ENCODE measurements around the gene TAX1BP3. TPM values are rescaled to one million over a fixed set of nuclear protein-coding genes. Genes with fewer than 3 reads are reported as not detected.
A peak's percentile ranks its signal among the peaks of the same experiment; 100 is the strongest.

The TAX1BP3 gene
- polyA plus RNA-seq, 3 donors, result 29.6 to 71.8 (median 70.9) TPM

DNA sequence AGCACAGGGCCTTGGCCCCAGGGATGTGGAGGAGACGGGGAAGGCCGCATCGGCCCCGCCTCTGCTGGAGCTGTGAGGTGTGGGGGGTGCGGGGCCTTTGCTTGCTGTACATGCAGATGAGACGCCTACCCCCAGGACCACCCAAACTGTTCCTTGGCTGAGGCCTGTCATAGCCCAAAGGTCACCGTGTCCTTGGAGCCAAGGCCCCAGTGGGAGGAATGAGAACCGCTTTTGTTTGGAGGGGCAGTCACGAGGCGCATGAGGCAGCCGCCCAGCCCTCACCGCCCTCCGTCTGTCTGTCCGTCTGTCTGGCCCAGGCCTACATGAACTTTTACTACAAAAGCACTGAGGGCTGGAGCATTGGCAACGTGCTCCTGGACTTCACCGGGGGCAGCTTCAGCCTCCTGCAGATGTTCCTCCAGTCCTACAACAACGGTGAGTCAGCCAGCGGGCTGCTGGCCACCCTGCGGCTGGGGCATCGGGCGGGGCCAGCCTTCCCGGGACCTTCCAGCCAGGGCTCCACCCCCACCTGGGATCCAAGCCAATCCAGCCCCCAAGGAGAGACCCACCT is 8.8 kb downstream of the TAX1BP3 start:
- Mint-ChIP-seq H3K4me1 (peaks cover 3% of the 10 kb centered on the region), H3K27me3 (ENCODE audit: low read depth in 3 of 3) (peaks cover 0 to 2% (median 0%) of the 10 kb centered on the region in 3 donors), H3K9me3 (peaks cover 0 to 2% (median 0%) of the 10 kb centered on the region in 7 donors), H3K27ac (peak overlapping the region in 1 of 7 donors; percentile 63), H3K36me3 (peaks cover 21 to 55% of the 10 kb centered on the region in 2 donors), H3K4me3 (no peak overlapping the region)
- Histone ChIP-seq H3K27me3 (ENCODE audit: control insufficient read depth in 2 of 2, insufficient read depth in 2 of 2, low read length in 2 of 2) (no peaks in the 10 kb centered on the region), H3K79me2 (ENCODE audit: insufficient read depth, low read length) (no peaks in the 10 kb centered on the region), H3K9ac (ENCODE audit: insufficient read depth, low read length, poor library complexity, severe bottlenecking) (no peak overlapping the region), H4K20me1 (ENCODE audit: insufficient read depth, low read length) (no peaks in the 10 kb centered on the region), H3K4me1 (ENCODE audit: control insufficient read depth in 1 of 2, insufficient read depth in 2 of 2, low read length in 2 of 2) (no peaks in the 10 kb centered on the region), H3K4me3 (replicated peaks in 1 of 3; ENCODE audit: low read depth in 2 of 3, low read length in 3 of 3) (no peak overlapping the region), H3K9me3 (replicated peaks in 1 of 2; ENCODE audit: control insufficient read depth in 1 of 2, insufficient read depth in 1 of 2, low read length in 2 of 2) (no peaks in the 10 kb centered on the region), H3K4me2 (replicated peaks; ENCODE audit: extremely low read depth, low read length, poor library complexity, severe bottlenecking) (no peak overlapping the region), H3K27ac (ENCODE audit: low read depth in 1 of 2, low read length in 2 of 2) (no peak overlapping the region), H3K36me3 (replicated peaks in 1 of 2; ENCODE audit: control insufficient read depth in 1 of 2, insufficient read depth in 2 of 2, low read length in 2 of 2) (peaks cover 30 to 50% of the 10 kb centered on the region in 2 donors), H2AFZ (ENCODE audit: insufficient read depth, low read depth, low read length, poor library complexity, severe bottlenecking) (no peak overlapping the region)
- intact Hi-C loops (cut with micrococcal nuclease), result no loop called here
- WGBS (ENCODE audit: insufficient coverage), result 88% methylated on average over 14 of the region's 22 CpGs
- TF ChIP-seq, protein P1, sequence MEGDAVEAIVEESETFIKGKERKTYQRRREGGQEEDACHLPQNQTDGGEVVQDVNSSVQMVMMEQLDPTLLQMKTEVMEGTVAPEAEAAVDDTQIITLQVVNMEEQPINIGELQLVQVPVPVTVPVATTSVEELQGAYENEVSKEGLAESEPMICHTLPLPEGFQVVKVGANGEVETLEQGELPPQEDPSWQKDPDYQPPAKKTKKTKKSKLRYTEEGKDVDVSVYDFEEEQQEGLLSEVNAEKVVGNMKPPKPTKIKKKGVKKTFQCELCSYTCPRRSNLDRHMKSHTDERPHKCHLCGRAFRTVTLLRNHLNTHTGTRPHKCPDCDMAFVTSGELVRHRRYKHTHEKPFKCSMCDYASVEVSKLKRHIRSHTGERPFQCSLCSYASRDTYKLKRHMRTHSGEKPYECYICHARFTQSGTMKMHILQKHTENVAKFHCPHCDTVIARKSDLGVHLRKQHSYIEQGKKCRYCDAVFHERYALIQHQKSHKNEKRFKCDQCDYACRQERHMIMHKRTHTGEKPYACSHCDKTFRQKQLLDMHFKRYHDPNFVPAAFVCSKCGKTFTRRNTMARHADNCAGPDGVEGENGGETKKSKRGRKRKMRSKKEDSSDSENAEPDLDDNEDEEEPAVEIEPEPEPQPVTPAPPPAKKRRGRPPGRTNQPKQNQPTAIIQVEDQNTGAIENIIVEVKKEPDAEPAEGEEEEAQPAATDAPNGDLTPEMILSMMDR (IDR thresholded peaks at IDR 0.05), result no peak
- no peak for DNase-seq

DNA sequence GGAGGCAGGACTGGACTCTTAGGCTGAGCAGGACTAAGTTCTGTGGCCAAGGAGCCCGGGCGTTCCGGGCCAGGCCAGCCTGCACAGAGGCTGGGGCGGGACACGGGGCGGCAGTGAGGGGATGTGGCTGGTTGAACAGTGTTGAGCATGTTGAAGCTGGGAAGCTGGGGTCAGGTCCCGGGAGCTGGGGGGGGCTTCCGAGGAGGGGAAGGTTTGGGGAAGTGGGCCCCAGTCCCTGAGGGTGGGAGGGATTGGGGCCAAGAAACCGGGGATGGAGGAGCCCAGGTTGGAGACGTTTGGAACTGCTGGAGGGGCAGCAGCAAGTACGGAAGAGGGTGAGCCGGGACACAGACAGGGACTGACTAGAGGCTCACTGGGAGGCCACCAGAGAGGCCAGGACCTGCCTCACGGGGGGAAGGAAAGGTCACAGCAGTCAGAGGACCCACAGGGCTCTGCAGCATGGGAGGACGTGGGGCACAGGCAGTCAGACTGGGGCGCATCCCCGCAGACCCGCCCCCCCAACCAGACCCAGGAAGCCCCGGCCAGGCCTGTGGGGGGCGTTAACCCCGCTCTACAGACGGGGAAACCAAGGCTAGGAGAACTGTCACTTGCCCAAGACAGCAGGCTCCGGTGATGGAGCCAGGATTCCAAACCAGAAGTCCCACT is 9.5 kb downstream of the TAX1BP3 start:
- H3K4me1 ChIP-seq (ENCODE audit: control insufficient read depth in 1 of 2, insufficient read depth in 2 of 2, low read length in 2 of 2), result no peaks in the 10 kb centered on the region
- no peak overlapping the region for H3K27ac ChIP-seq (ENCODE audit: low read depth in 1 of 2, low read length in 2 of 2)
- H3K4me3 ChIP-seq (replicated peaks in 1 of 3; ENCODE audit: low read depth in 2 of 3, low read length in 3 of 3), result no peak overlapping the region
- TF ChIP-seq, protein P1 (IDR thresholded peaks at IDR 0.05), result no peak
- peaks cover 3% of the 10 kb centered on the region for H3K4me1 Mint-ChIP-seq
- peak overlapping the region in 1 of 7 donors; percentile 63 for H3K27ac Mint-ChIP-seq
- H3K9me3 ChIP-seq (replicated peaks in 1 of 2; ENCODE audit: control insufficient read depth in 1 of 2, insufficient read depth in 1 of 2, low read length in 2 of 2), result no peaks in the 10 kb centered on the region
- H2AFZ ChIP-seq (ENCODE audit: insufficient read depth, low read depth, low read length, poor library complexity, severe bottlenecking), result no peak overlapping the region
- H3K36me3 ChIP-seq (replicated peaks in 1 of 2; ENCODE audit: control insufficient read depth in 1 of 2, insufficient read depth in 2 of 2, low read length in 2 of 2), result peaks cover 30 to 43% of the 10 kb centered on the region in 2 donors
- H3K27me3 ChIP-seq (ENCODE audit: control insufficient read depth in 2 of 2, insufficient read depth in 2 of 2, low read length in 2 of 2), result no peaks in the 10 kb centered on the region
- no peak for DNase-seq
- no peaks in the 10 kb centered on the region for H4K20me1 ChIP-seq (ENCODE audit: insufficient read depth, low read length)
- peaks cover 15 to 49% of the 10 kb centered on the region in 2 donors for H3K36me3 Mint-ChIP-seq
- H3K9me3 Mint-ChIP-seq, result peaks cover 0 to 2% (median 0%) of the 10 kb centered on the region in 7 donors
- intact Hi-C loops (cut with micrococcal nuclease), result no loop called here
- peaks cover 0 to 2% (median 0%) of the 10 kb centered on the region in 3 donors for H3K27me3 Mint-ChIP-seq (ENCODE audit: low read depth in 3 of 3)
- H3K79me2 ChIP-seq (ENCODE audit: insufficient read depth, low read length), result no peaks in the 10 kb centered on the region
- no peak overlapping the region for H3K9ac ChIP-seq (ENCODE audit: insufficient read depth, low read length, poor library complexity, severe bottlenecking)
- H3K4me2 ChIP-seq (replicated peaks; ENCODE audit: extremely low read depth, low read length, poor library complexity, severe bottlenecking), result no peak overlapping the region
- H3K4me3 Mint-ChIP-seq, result no peak overlapping the region
- WGBS (ENCODE audit: insufficient coverage), result 85% methylated on average over 16 of the region's 22 CpGs
